Lower leg skin (tissue), 3 donors: ENCODE results near the gene TANGO6.

Experiments used
- CTCF ChIP-seq, 3 donors: fragments of 450-650 bp; IDR thresholded peaks; one replicate each; pipeline ENCODE4 v1.5.1; 2016; ENCODE audit warnings: antibody characterized with exemption in 3 of 3, mild to moderate bottlenecking in 3 of 3, moderate library complexity in 2 of 3
- POLR2A ChIP-seq, 2 donors: fragments of 450-650 bp; IDR thresholded peaks; one replicate each; pipeline ENCODE4 v1.6.1; 2016 to 2017; ENCODE audit warnings: antibody characterized with exemption in 2 of 2, mild to moderate bottlenecking in 1 of 2, moderate library complexity in 1 of 2

GRCh38 chr16:69088684-69089083 lies 245.4 kb downstream of the TANGO6 start:
- TF ChIP-seq POLR2A (IDR thresholded peaks at IDR 0.05) = no peak
- TF ChIP-seq CTCF (IDR thresholded peaks at IDR 0.05) = no peak
